ENCODE measurements around the gene ATP1B3.

ATP1B3 gene

GRCh38 chr3:141839389-141839788 lies 37.1 kb upstream of the ATP1B3 start:
- H3K27ac ChIP-seq (ENCODE audit: low read depth, low read length), result no peak overlapping the region
- H3K9ac ChIP-seq (ENCODE audit: low read length), result no peak overlapping the region
- H3K18ac ChIP-seq (ENCODE audit: low read length), result no peak overlapping the region
- H2BK15ac ChIP-seq (replicated peaks; ENCODE audit: low read depth), result no peak overlapping the region
- no peaks in the 10 kb centered on the region for H3K27me3 ChIP-seq (ENCODE audit: insufficient read depth, low read length, poor library complexity)
- no peaks in the 10 kb centered on the region for H3K4me1 ChIP-seq (ENCODE audit: control insufficient read depth, low read depth, low read length)
- H3K79me1 ChIP-seq (ENCODE audit: low read length), result no peaks in the 10 kb centered on the region
- H4K5ac ChIP-seq (ENCODE audit: low read length), result no peak overlapping the region
- H3K56ac ChIP-seq (ENCODE audit: low read length), result no peak overlapping the region
- H3K79me2 ChIP-seq (ENCODE audit: control insufficient read depth, insufficient read depth, low read length), result no peaks in the 10 kb centered on the region
- no peak overlapping the region for H3K4me3 ChIP-seq (ENCODE audit: low read length)
- no peaks in the 10 kb centered on the region for H3K36me3 ChIP-seq (ENCODE audit: control insufficient read depth, insufficient read depth, low read length)
- H3K23ac ChIP-seq (ENCODE audit: low read length), result no peak overlapping the region
- no peak overlapping the region for H3K4me2 ChIP-seq (ENCODE audit: low read length)
- no peak for DNase-seq
- no peak overlapping the region for H4K8ac ChIP-seq (ENCODE audit: low read depth, low read length)
- H2AK5ac ChIP-seq (ENCODE audit: low read length), result no peak overlapping the region
- no peak overlapping the region for H2BK5ac ChIP-seq (ENCODE audit: low read length)
- H3K4ac ChIP-seq (ENCODE audit: low read depth, low read length), result no peak overlapping the region
- no peak overlapping the region for H2BK120ac ChIP-seq (ENCODE audit: low read depth, low read length)

DNA sequence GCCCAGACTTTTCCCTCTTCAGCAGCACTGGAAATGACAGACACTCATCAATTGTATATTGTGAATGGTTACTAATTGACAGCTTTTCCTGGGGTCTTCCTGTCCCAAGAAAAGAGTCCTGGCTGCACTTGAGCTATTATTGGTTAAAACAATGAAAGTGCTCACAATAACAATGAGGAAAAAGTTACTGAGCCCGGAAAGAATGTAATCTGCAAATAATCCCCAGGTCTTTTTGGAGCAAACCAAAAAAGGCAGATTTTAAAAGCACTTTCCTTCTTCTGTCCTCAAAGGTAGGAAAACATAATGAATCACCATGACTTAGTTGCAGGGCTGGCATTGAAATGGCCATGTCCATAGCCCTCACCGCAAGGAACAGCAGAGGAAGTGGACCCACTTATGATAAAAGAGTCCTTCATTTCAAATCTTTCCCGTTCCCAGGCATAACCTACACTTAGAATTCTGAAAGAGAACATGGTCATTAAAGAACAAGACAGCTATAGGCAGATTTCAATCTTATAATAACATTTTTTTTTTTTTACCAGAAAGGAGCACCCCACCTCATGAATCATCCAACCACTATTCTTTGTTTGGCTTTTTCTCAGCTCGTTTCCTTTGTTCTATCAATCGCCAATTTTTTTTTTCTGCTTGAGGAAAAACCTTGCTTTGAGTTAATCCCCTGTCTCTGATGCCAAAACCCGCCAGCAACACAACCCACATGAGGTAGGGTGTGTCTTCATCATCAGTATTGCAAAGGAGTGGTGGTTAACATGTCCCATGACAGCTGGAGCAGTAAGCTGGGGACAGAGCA lies 35.5 kb upstream of the ATP1B3 start:
- no peak overlapping the region for H4K5ac ChIP-seq (ENCODE audit: low read length)
- no peak overlapping the region for H3K18ac ChIP-seq (ENCODE audit: low read length)
- no peak overlapping the region for H3K27ac ChIP-seq (ENCODE audit: low read depth, low read length)
- no peaks in the 10 kb centered on the region for H3K79me2 ChIP-seq (ENCODE audit: control insufficient read depth, insufficient read depth, low read length)
- H2BK15ac ChIP-seq (replicated peaks; ENCODE audit: low read depth), result no peak overlapping the region
- no peaks in the 10 kb centered on the region for H3K36me3 ChIP-seq (ENCODE audit: control insufficient read depth, insufficient read depth, low read length)
- no peak overlapping the region for H2AK5ac ChIP-seq (ENCODE audit: low read length)
- H3K4me3 ChIP-seq (ENCODE audit: low read length), result no peak overlapping the region
- no peaks in the 10 kb centered on the region for H3K4me1 ChIP-seq (ENCODE audit: control insufficient read depth, low read depth, low read length)
- H3K23ac ChIP-seq (ENCODE audit: low read length), result no peak overlapping the region
- H3K79me1 ChIP-seq (ENCODE audit: low read length), result no peaks in the 10 kb centered on the region
- H3K27me3 ChIP-seq (ENCODE audit: insufficient read depth, low read length, poor library complexity), result no peaks in the 10 kb centered on the region
- no peak overlapping the region for H2BK120ac ChIP-seq (ENCODE audit: low read depth, low read length)
- H4K8ac ChIP-seq (ENCODE audit: low read depth, low read length), result no peak overlapping the region
- H3K9ac ChIP-seq (ENCODE audit: low read length), result no peak overlapping the region
- H3K4ac ChIP-seq (ENCODE audit: low read depth, low read length), result no peak overlapping the region
- WGBS (ENCODE audit: extremely low coverage, insufficient coverage, low lambda C conversion rate), result no CpG with 5 or more reads among the region's 6 CpGs
- no peak overlapping the region for H3K4me2 ChIP-seq (ENCODE audit: low read length)
- no peak overlapping the region for H3K56ac ChIP-seq (ENCODE audit: low read length)
- no peak overlapping the region for H2BK5ac ChIP-seq (ENCODE audit: low read length)
- peak; percentile 25 for DNase-seq

DNA sequence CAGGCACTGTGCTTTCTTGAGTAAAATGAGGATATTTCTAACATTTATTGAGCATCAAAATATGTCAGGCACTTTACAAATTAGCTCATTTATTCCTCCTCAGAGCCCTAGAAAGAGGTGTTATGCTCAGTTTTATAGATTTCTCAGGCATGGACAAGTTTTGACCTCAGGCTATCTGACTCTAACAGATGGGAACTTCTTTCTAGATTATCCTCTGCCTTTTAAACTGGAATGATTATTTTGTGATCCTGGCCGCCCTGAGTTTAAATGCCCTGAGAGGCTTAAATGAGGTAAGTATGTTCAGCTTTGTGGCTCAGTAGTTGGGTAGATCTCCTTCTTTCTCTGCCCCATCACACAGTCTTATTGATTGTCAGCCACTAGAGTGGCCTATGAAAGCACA lies 32.3 kb upstream of the ATP1B3 start:
- H3K79me1 ChIP-seq (ENCODE audit: low read length), result no peaks in the 10 kb centered on the region
- H3K4me3 ChIP-seq (ENCODE audit: low read length), result no peak overlapping the region
- H3K56ac ChIP-seq (ENCODE audit: low read length), result no peak overlapping the region
- no peak overlapping the region for H2BK15ac ChIP-seq (replicated peaks; ENCODE audit: low read depth)
- no peak overlapping the region for H3K27ac ChIP-seq (ENCODE audit: low read depth, low read length)
- H3K9ac ChIP-seq (ENCODE audit: low read length), result no peak overlapping the region
- H3K79me2 ChIP-seq (ENCODE audit: control insufficient read depth, insufficient read depth, low read length), result no peaks in the 10 kb centered on the region
- H3K27me3 ChIP-seq (ENCODE audit: insufficient read depth, low read length, poor library complexity), result no peaks in the 10 kb centered on the region
- no peaks in the 10 kb centered on the region for H3K36me3 ChIP-seq (ENCODE audit: control insufficient read depth, insufficient read depth, low read length)
- no peak overlapping the region for H4K8ac ChIP-seq (ENCODE audit: low read depth, low read length)
- no peak overlapping the region for H3K18ac ChIP-seq (ENCODE audit: low read length)
- H4K5ac ChIP-seq (ENCODE audit: low read length), result no peak overlapping the region
- WGBS (ENCODE audit: extremely low coverage, insufficient coverage, low lambda C conversion rate), result no CpG with 5 or more reads among the region's 1 CpG
- no peak overlapping the region for H3K4ac ChIP-seq (ENCODE audit: low read depth, low read length)
- no peak overlapping the region for H2BK120ac ChIP-seq (ENCODE audit: low read depth, low read length)
- DNase-seq, result no peak
- H3K23ac ChIP-seq (ENCODE audit: low read length), result no peak overlapping the region
- H3K4me1 ChIP-seq (ENCODE audit: control insufficient read depth, low read depth, low read length), result no peaks in the 10 kb centered on the region
- no peak overlapping the region for H2AK5ac ChIP-seq (ENCODE audit: low read length)
- H2BK5ac ChIP-seq (ENCODE audit: low read length), result no peak overlapping the region
- H3K4me2 ChIP-seq (ENCODE audit: low read length), result no peak overlapping the region

- no peak overlapping the region for H2BK15ac ChIP-seq (replicated peaks; ENCODE audit: low read depth)
- H3K4me3 ChIP-seq (ENCODE audit: low read length), result no peak overlapping the region
- H3K4me2 ChIP-seq (ENCODE audit: low read length), result no peak overlapping the region
- H3K79me1 ChIP-seq (ENCODE audit: low read length), result no peaks in the 10 kb centered on the region
- H2BK120ac ChIP-seq (ENCODE audit: low read depth, low read length), result no peak overlapping the region
- H3K36me3 ChIP-seq (ENCODE audit: control insufficient read depth, insufficient read depth, low read length), result no peaks in the 10 kb centered on the region
- no peak for DNase-seq
- no peak overlapping the region for H3K56ac ChIP-seq (ENCODE audit: low read length)
- H2AK5ac ChIP-seq (ENCODE audit: low read length), result no peak overlapping the region
- no peaks in the 10 kb centered on the region for H3K4me1 ChIP-seq (ENCODE audit: control insufficient read depth, low read depth, low read length)
- no peak overlapping the region for H2BK5ac ChIP-seq (ENCODE audit: low read length)
- no CpG with 5 or more reads among the region's 2 CpGs for WGBS (ENCODE audit: extremely low coverage, insufficient coverage, low lambda C conversion rate)
- H3K27me3 ChIP-seq (ENCODE audit: insufficient read depth, low read length, poor library complexity), result no peaks in the 10 kb centered on the region
- no peak overlapping the region for H3K4ac ChIP-seq (ENCODE audit: low read depth, low read length)
- H4K8ac ChIP-seq (ENCODE audit: low read depth, low read length), result no peak overlapping the region
- H3K18ac ChIP-seq (ENCODE audit: low read length), result no peak overlapping the region
- no peak overlapping the region for H3K27ac ChIP-seq (ENCODE audit: low read depth, low read length)
- H3K9ac ChIP-seq (ENCODE audit: low read length), result no peak overlapping the region
- H4K5ac ChIP-seq (ENCODE audit: low read length), result no peak overlapping the region
- H3K79me2 ChIP-seq (ENCODE audit: control insufficient read depth, insufficient read depth, low read length), result no peaks in the 10 kb centered on the region
- no peak overlapping the region for H3K23ac ChIP-seq (ENCODE audit: low read length)
Observed at GRCh38 chr3:141844812-141845211, 31.6 kb upstream of the ATP1B3 start.

GRCh38 chr3:141845407-141846049 lies 30.9 kb upstream of the ATP1B3 start:
- Histone ChIP-seq H3K79me2 (ENCODE audit: control insufficient read depth, insufficient read depth, low read length) (no peaks in the 10 kb centered on the region), H2BK120ac (ENCODE audit: low read depth, low read length) (no peak overlapping the region), H3K9ac (ENCODE audit: low read length) (no peak overlapping the region), H4K5ac (ENCODE audit: low read length) (no peak overlapping the region), H4K8ac (ENCODE audit: low read depth, low read length) (no peak overlapping the region), H2AK5ac (ENCODE audit: low read length) (no peak overlapping the region), H2BK5ac (ENCODE audit: low read length) (no peak overlapping the region), H3K79me1 (ENCODE audit: low read length) (no peaks in the 10 kb centered on the region), H3K4ac (ENCODE audit: low read depth, low read length) (no peak overlapping the region), H3K18ac (ENCODE audit: low read length) (no peak overlapping the region), H3K23ac (ENCODE audit: low read length) (no peak overlapping the region), H3K36me3 (ENCODE audit: control insufficient read depth, insufficient read depth, low read length) (no peaks in the 10 kb centered on the region), H3K27ac (ENCODE audit: low read depth, low read length) (no peak overlapping the region), H3K4me2 (ENCODE audit: low read length) (no peak overlapping the region), H3K4me1 (ENCODE audit: control insufficient read depth, low read depth, low read length) (no peaks in the 10 kb centered on the region), H3K27me3 (ENCODE audit: insufficient read depth, low read length, poor library complexity) (no peaks in the 10 kb centered on the region), H2BK15ac (replicated peaks; ENCODE audit: low read depth) (no peak overlapping the region), H3K56ac (ENCODE audit: low read length) (no peak overlapping the region), H3K4me3 (ENCODE audit: low read length) (no peak overlapping the region)
- peak; percentile 44 for DNase-seq
- no CpG with 5 or more reads among the region's 5 CpGs for WGBS (ENCODE audit: extremely low coverage, insufficient coverage, low lambda C conversion rate)

DNA sequence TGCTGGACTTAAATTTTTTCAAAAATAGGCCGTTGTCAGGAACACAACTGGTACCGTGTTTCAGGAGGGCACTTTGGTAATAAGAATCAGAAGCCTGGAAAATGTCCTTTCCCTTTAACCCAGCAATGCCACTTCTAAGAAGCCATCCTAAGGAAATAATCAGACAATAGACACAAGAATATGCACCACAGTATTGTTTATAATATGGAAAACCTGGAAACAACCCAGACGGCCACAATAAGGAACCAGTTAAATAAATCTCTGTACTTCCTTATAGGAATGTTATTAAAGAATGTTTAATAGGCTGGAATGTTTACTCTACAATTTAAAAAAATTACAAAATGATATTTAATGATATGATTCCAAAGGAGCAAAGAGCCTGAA lies 30.4 kb upstream of the ATP1B3 start:
- Histone ChIP-seq H3K79me1 (ENCODE audit: low read length) (no peaks in the 10 kb centered on the region), H3K4ac (ENCODE audit: low read depth, low read length) (no peak overlapping the region), H4K5ac (ENCODE audit: low read length) (no peak overlapping the region), H3K27ac (ENCODE audit: low read depth, low read length) (no peak overlapping the region), H2BK120ac (ENCODE audit: low read depth, low read length) (no peak overlapping the region), H2BK15ac (replicated peaks; ENCODE audit: low read depth) (no peak overlapping the region), H3K18ac (ENCODE audit: low read length) (no peak overlapping the region), H3K4me1 (ENCODE audit: control insufficient read depth, low read depth, low read length) (no peaks in the 10 kb centered on the region), H3K4me2 (ENCODE audit: low read length) (no peak overlapping the region), H3K36me3 (ENCODE audit: control insufficient read depth, insufficient read depth, low read length) (no peaks in the 10 kb centered on the region), H2AK5ac (ENCODE audit: low read length) (no peak overlapping the region), H3K4me3 (ENCODE audit: low read length) (no peak overlapping the region), H3K79me2 (ENCODE audit: control insufficient read depth, insufficient read depth, low read length) (no peaks in the 10 kb centered on the region), H3K56ac (ENCODE audit: low read length) (no peak overlapping the region), H3K27me3 (ENCODE audit: insufficient read depth, low read length, poor library complexity) (no peaks in the 10 kb centered on the region), H3K9ac (ENCODE audit: low read length) (no peak overlapping the region), H4K8ac (ENCODE audit: low read depth, low read length) (no peak overlapping the region), H2BK5ac (ENCODE audit: low read length) (no peak overlapping the region), H3K23ac (ENCODE audit: low read length) (no peak overlapping the region)
- no peak for DNase-seq
- no CpG with 5 or more reads among the region's 3 CpGs for WGBS (ENCODE audit: extremely low coverage, insufficient coverage, low lambda C conversion rate)

Data from mesendoderm (in vitro differentiated cells).